Measurements from ENCODE around the gene MCEMP1. TPM values are rescaled to one million over a fixed set of nuclear protein-coding genes. Genes with fewer than 3 reads are reported as not detected.

The MCEMP1 gene
- total RNA-seq, 6 experiments from 2014 or later: not detected

DNA sequence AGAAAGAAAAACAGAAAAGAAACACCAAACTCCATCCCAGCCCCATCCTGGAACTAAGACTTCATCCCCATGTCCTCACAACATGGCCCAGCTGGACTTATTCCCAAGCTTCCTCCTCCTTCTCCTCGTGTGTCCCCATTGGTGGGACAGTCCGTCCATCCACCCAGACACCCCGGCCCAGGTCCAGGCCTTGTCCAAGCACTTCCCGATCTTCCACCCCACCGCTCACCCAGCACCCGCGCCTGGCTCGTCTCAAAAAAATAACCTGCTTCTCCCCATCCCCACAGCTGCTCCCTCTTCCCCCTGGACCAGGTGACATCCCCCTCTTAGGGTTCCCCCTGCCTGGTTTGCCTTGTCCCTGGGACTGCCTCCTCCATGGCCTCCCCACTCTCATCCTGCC is 26.4 kb downstream of the MCEMP1 start:
- H3K9me3 Mint-ChIP-seq: no peaks in the 10 kb centered on the region
- TF ChIP-seq, protein P1, sequence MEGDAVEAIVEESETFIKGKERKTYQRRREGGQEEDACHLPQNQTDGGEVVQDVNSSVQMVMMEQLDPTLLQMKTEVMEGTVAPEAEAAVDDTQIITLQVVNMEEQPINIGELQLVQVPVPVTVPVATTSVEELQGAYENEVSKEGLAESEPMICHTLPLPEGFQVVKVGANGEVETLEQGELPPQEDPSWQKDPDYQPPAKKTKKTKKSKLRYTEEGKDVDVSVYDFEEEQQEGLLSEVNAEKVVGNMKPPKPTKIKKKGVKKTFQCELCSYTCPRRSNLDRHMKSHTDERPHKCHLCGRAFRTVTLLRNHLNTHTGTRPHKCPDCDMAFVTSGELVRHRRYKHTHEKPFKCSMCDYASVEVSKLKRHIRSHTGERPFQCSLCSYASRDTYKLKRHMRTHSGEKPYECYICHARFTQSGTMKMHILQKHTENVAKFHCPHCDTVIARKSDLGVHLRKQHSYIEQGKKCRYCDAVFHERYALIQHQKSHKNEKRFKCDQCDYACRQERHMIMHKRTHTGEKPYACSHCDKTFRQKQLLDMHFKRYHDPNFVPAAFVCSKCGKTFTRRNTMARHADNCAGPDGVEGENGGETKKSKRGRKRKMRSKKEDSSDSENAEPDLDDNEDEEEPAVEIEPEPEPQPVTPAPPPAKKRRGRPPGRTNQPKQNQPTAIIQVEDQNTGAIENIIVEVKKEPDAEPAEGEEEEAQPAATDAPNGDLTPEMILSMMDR (IDR thresholded peaks at IDR 0.05): no peak
- H3K27ac Mint-ChIP-seq: no peak overlapping the region
- H3K36me3 Mint-ChIP-seq (ENCODE audit: low read depth): no peaks in the 10 kb centered on the region
- H3K4me3 Mint-ChIP-seq: no peak overlapping the region
- H3K4me1 Mint-ChIP-seq (ENCODE audit: low read depth): no peaks in the 10 kb centered on the region
- no peak for DNase-seq
- H3K27me3 Mint-ChIP-seq (ENCODE audit: insufficient read depth): peaks cover 14% of the 10 kb centered on the region

GRCh38 chr19:7704280-7705060 is 27.6 kb downstream of the MCEMP1 start:
- no peaks in the 10 kb centered on the region for H3K36me3 Mint-ChIP-seq (ENCODE audit: low read depth)

DNA sequence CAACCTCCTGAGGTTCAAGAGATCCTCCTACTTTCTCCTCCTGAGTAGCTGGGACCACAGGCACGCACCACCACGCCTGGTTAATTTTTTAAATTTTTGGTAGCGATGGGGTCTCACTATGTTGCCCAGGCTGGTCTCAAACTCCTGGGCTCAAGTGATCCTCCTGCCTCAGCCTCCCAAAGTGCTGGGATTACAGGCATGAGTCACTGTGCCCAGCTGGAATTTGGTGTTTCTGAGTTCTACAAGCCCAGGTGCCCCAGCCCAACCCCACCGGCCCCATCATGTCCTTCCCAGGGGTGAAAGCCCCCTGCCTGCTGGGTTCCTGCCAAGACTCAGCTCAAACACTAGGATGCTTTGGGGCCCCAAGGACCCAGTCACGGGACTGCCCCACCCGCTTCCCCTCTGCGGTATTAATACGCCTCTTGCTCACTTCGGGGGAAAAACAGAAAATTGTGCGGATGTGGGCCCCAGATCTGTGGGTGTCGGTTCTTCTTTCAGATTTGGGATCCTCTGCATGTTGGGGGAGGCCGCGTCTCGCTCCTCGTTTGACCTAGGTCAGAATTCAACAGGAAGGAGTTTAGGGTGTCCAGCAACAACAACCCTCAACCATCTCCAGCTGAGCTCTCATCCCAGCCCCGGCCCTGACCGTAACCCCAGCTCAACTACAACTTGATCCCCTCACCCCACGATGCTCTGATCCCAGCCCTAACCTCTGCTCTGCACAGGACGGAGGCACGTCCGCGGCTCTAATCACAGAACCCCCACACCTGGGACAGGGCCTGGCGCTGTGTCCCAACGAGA is 28.7 kb downstream of the MCEMP1 start:
- no peak overlapping the region for H3K27ac Mint-ChIP-seq
- H3K4me3 Mint-ChIP-seq: no peak overlapping the region
- TF ChIP-seq, protein P1 (IDR thresholded peaks at IDR 0.05): no peak
- H3K4me1 Mint-ChIP-seq (ENCODE audit: low read depth): no peaks in the 10 kb centered on the region
- H3K27me3 Mint-ChIP-seq (ENCODE audit: insufficient read depth): peaks cover 15% of the 10 kb centered on the region
- no peak for DNase-seq
- H3K36me3 Mint-ChIP-seq (ENCODE audit: low read depth): no peaks in the 10 kb centered on the region
- H3K9me3 Mint-ChIP-seq: no peaks in the 10 kb centered on the region

More at GRCh38 chr19:7704280-7705060, 27.6 kb downstream of the MCEMP1 start:
- Mint-ChIP-seq H3K27me3 (ENCODE audit: insufficient read depth) (peaks cover 15% of the 10 kb centered on the region), H3K4me1 (ENCODE audit: low read depth) (no peaks in the 10 kb centered on the region), H3K27ac (no peak overlapping the region), H3K4me3 (no peak overlapping the region), H3K9me3 (no peaks in the 10 kb centered on the region)
- TF ChIP-seq, protein P1 (IDR thresholded peaks at IDR 0.05): no peak
- DNase-seq: no peak

DNA sequence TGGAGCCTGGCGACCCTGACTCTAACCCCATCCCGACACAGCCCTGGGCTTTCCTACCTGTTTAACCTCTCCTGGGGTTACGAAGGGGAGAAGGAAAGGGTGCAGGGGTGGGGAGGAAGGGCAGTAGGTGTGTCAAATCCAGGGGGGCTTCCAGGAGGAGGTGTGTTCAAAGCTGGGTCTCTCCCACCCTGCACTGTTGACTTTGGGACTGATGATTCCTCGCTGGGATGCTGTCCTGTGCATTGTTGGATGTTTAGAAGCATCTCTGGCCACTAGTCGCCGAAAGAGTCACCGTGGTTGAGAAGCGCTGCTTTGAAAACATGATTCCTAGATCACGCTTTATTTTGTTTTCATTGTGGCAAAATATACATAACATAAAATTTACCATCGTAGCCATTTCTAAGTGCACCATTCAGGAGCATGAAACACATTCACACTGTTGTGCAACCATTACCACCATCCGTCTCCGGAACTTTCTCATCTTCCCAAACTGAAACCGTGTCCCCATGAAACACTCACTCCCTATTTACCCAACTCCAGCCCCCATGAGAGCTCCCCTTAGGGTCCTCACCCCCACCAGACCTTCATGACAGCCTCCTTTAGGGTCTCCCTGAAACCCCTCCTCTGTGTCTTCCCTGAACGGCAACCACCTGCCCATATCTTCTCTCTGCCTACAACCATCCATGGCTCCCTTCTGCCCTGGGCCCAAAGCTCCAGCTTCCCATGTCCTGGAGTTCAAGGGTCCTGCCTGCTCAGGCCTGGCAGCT is 29.5 kb downstream of the MCEMP1 start:
- H3K27ac Mint-ChIP-seq: no peak overlapping the region
- no peak overlapping the region for H3K4me3 Mint-ChIP-seq
- DNase-seq: no peak
- no peaks in the 10 kb centered on the region for H3K9me3 Mint-ChIP-seq
- H3K36me3 Mint-ChIP-seq (ENCODE audit: low read depth): no peaks in the 10 kb centered on the region
- no peaks in the 10 kb centered on the region for H3K4me1 Mint-ChIP-seq (ENCODE audit: low read depth)
- peaks cover 17% of the 10 kb centered on the region for H3K27me3 Mint-ChIP-seq (ENCODE audit: insufficient read depth)
- TF ChIP-seq, protein P1 (IDR thresholded peaks at IDR 0.05): no peak

- DNase-seq: no peak
- Mint-ChIP-seq H3K27ac (no peak overlapping the region), H3K9me3 (no peaks in the 10 kb centered on the region), H3K36me3 (ENCODE audit: low read depth) (no peaks in the 10 kb centered on the region), H3K4me1 (ENCODE audit: low read depth) (no peaks in the 10 kb centered on the region), H3K27me3 (ENCODE audit: insufficient read depth) (peaks cover 16% of the 10 kb centered on the region), H3K4me3 (no peak overlapping the region)
- TF ChIP-seq, protein P1 (IDR thresholded peaks at IDR 0.05): no peak
These were observed 30.1 kb downstream of the MCEMP1 start for GRCh38 chr19:7706955-7707456.

Measured in HFFc6 (cell line).